Stimulated activated CD4-positive, alpha-beta T cell treated with anti-CD3 and anti-CD28 coated beads, TNF-alpha, amount 100 ng/mL, for 48 hours (primary cell): ENCODE results near the gene EVL.
"Not testable (repeated sequence)": the region's sequence is repeated elsewhere in the genome, so short reads cannot be mapped to it uniquely, and the experiment has no call there.

Experiments used
- DNase-seq, 3 donors: peaks; one replicate each; pipeline ENCODE4 v3.0.0-alpha.2; 2020; ENCODE audit warnings: low read depth in 3 of 3

The EVL gene

GRCh38 chr14:100038065-100038464 lies 27.2 kb upstream of the EVL start:
- DNase-seq: no peak

GRCh38 chr14:100039903-100040302 lies 25.3 kb upstream of the EVL start:
- no peak for DNase-seq

- DNase-seq: no peak
These were observed 24.0 kb upstream of the EVL start for GRCh38 chr14:100041271-100041670.

GRCh38 chr14:100042286-100042685 lies 22.9 kb upstream of the EVL start:
- no peak for DNase-seq

GRCh38 chr14:100045642-100046344 lies 19.4 kb upstream of the EVL start:
- DNase-seq: no peak

GRCh38 chr14:100047600-100047999 lies 17.6 kb upstream of the EVL start:
- no peak for DNase-seq

- DNase-seq: no peak
These were observed 16.4 kb upstream of the EVL start for GRCh38 chr14:100048786-100049185.

- no peak for DNase-seq
These were observed 16.0 kb upstream of the EVL start for GRCh38 chr14:100049220-100049619.

- DNase-seq: no peak
These were observed 14.1 kb upstream of the EVL start for GRCh38 chr14:100051103-100051502.

- no peak for DNase-seq
These were observed 13.7 kb upstream of the EVL start for GRCh38 chr14:100051543-100051942.

GRCh38 chr14:100052819-100053218 lies 12.4 kb upstream of the EVL start:
- no peak for DNase-seq

GRCh38 chr14:100054316-100055075 lies 10.7 kb upstream of the EVL start:
- no peak for DNase-seq

GRCh38 chr14:100056431-100056830 lies 8.8 kb upstream of the EVL start:
- no peak for DNase-seq

- no peak for DNase-seq
These were observed 8.0 kb upstream of the EVL start for GRCh38 chr14:100056964-100057795.

- no peak for DNase-seq
These were observed 6.3 kb upstream of the EVL start for GRCh38 chr14:100058777-100059437.

- DNase-seq: no peak
These were observed 5.8 kb upstream of the EVL start for GRCh38 chr14:100059438-100059781.

- no peak for DNase-seq
These were observed 4.5 kb upstream of the EVL start for GRCh38 chr14:100060760-100061159.

GRCh38 chr14:100062590-100062989 lies 2.6 kb upstream of the EVL start:
- no peak for DNase-seq

GRCh38 chr14:100063314-100063941 lies 1.8 kb upstream of the EVL start:
- DNase-seq: no peak

GRCh38 chr14:100064335-100065092 lies 708 bp upstream of the EVL start:
- DNase-seq: not testable (repeated sequence)
